Keratinocyte (primary cell): Measurements from ENCODE around the gene RBM44.

Source experiments
- CTCF ChIP-seq, 3 experiments: IDR thresholded peaks in 1 of 3; conservative IDR thresholded peaks in 1 of 3; optimal IDR thresholded peaks in 1 of 3; 2 replicates in 2 of 3; 3 replicates in 1 of 3; pipeline versions ENCODE3 to v1.5.1; 2011; ENCODE audit warnings: low read length in 3 of 3, mild to moderate bottlenecking in 3 of 3, moderate library complexity in 2 of 3, control low read depth in 1 of 3, inconsistent platforms in 1 of 3; ENCODE audit not compliant: insufficient read depth in 2 of 3; ENCODE audit errors: extremely low read depth in 1 of 3
- EZH2 ChIP-seq: IDR thresholded peaks from one replicate; pipeline ENCODE4 v1.6.1; 2012; ENCODE audit warnings: inconsistent platforms, mild to moderate bottlenecking, low read length, moderate library complexity

DNA sequence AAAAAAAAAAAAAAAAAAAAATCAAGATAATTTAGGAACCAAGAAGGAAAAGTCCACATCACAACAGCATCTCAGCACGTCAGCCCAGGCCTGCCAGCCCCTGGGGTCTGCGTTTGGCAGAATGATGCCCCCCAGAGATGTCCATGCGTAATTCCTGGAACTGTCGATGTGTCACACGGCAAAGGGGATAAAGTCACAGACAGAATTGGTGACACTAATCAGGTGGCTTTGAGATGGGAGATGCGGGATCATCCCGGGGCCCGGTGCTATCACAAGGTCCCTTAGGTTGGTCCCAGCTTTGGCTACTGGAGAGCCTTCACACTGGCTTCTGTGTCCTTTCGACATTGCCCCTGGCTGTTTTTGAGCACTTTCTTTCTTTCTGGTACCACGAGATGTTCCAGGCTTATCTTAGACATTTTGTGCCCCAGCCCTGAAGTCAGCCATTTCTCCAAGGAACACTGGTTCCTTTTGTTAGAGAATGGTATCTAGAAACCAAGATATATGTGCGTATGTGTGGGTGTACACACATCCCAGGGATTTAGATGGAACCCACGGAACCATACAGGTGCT lies 81.5 kb downstream of the RBM44 start:
- TF ChIP-seq CTCF (optimal IDR thresholded peaks at IDR 0.05 in 1 of 3, IDR thresholded peaks at IDR 0.05 in 1 of 3, conservative IDR thresholded peaks at IDR 0.05 in 1 of 3; ENCODE audit: extremely low read depth in 1 of 3, insufficient read depth in 2 of 3, low read length in 3 of 3), result no peak
- TF ChIP-seq EZH2, result no peak
